ENCODE data around the gene FAM13B.

GRCh38 chr5:138029944-138030343 lies 2.9 kb downstream of the FAM13B start:
- TF ChIP-seq POLR2A (IDR thresholded peaks at IDR 0.05) (no peak), CTCF (IDR thresholded peaks at IDR 0.05) (no peak)
